Osteocyte (in vitro differentiated cells): ENCODE results near the gene CANT1. TPM values are rescaled to one million over a fixed set of nuclear protein-coding genes. Genes with fewer than 3 reads are reported as not detected.

ENCODE experiments used
- DNase-seq: peaks from one replicate; pipeline ENCODE4 v3.0.0; 2021; ENCODE audit warnings: mixed read lengths; ENCODE audit not compliant: unreplicated experiment; ENCODE audit errors: extremely low spot score
- H3K27ac Mint-ChIP-seq: one replicate; pipeline ENCODE4 v1.8.0; 2021; ENCODE audit warnings: mild to moderate bottlenecking, mixed read lengths; ENCODE audit not compliant: unreplicated experiment
- H3K27me3 Mint-ChIP-seq: one replicate; pipeline ENCODE4 v1.8.0; 2021; ENCODE audit warnings: mixed read lengths; ENCODE audit not compliant: unreplicated experiment
- H3K36me3 Mint-ChIP-seq: one replicate; pipeline ENCODE4 v1.8.0; 2021; ENCODE audit warnings: mixed read lengths; ENCODE audit not compliant: unreplicated experiment
- H3K4me1 Mint-ChIP-seq: one replicate; pipeline ENCODE4 v1.8.0; 2021; ENCODE audit warnings: mixed read lengths; ENCODE audit not compliant: unreplicated experiment
- H3K4me3 Mint-ChIP-seq: one replicate; pipeline ENCODE4 v1.8.0; 2021; ENCODE audit warnings: mild to moderate bottlenecking, moderate library complexity, mixed read lengths; ENCODE audit not compliant: unreplicated experiment
- H3K9me3 Mint-ChIP-seq: one replicate; pipeline ENCODE4 v1.8.0; 2021; ENCODE audit warnings: mixed read lengths; ENCODE audit not compliant: unreplicated experiment
- CTCF ChIP-seq: fragments of 200-600 bp; sonication (generic); IDR thresholded peaks from 2 replicates; pipeline ENCODE4 v1.5.0; 2021; ENCODE audit warnings: antibody characterized with exemption, mild to moderate bottlenecking, moderate library complexity
- total RNA-seq: library from RNA; stranded (reverse); gene quantifications from 2 replicates; pipeline ENCODE4 v1.2.1, GENCODE V29; 2021

Gene CANT1
- total RNA-seq, 1 donor from 2014 or later = 62.3 TPM

DNA sequence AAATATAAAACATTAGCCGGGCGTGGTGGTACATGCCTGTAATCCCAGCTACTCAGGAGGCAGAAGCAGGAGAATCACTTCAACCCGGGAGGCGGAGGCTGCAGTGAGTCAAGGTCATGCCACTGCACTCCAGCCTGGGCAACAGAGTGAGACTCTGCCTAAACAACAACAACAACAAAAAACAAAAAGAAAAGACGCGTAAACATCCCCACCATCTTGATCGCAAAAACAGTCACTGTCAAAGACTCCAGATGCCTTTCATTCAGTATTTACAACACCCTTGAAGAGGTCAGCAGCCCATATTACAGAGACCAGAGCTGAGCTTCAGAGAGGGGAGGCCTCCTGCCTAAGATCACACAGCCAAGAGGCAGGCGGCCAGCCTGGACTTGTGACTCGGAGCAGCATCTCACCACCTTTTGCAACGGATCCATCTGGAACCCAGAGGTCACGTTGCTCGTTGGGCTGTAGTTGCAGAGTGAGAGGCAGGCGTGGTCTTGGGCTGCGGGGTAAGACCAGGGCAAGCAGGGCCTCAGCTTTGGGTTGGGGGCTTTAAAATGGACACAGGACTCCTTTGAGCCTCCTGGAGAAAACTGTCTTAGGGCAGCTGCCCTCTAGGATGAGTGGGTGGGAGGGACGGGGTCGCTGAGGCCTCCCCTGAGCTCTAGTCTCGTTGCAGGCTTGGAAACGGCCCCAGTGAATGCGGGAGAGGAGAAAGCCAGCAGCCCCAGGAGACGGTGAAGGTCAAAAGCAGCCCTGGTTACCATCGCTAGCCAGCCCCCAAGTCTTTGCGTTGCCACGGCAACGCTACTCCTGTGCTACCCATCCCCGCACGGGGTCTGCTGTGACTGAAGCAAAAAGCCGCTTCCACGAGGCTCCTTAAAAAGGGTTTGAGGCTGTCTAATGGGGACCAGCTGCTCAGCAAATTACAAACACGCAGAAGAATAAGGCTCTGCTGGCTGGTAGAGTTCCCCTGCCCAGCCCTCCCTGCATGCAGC, 55.9 kb downstream of the CANT1 start:
- TF ChIP-seq CTCF = no peak
- Mint-ChIP-seq H3K4me3 (no peak overlapping the region), H3K27me3 (no peaks in the 10 kb centered on the region), H3K9me3 (no peaks in the 10 kb centered on the region), H3K4me1 (peaks cover 36% of the 10 kb centered on the region), H3K36me3 (no peaks in the 10 kb centered on the region), H3K27ac (peak overlapping the region; percentile 41)
- DNase-seq = no peak

DNA sequence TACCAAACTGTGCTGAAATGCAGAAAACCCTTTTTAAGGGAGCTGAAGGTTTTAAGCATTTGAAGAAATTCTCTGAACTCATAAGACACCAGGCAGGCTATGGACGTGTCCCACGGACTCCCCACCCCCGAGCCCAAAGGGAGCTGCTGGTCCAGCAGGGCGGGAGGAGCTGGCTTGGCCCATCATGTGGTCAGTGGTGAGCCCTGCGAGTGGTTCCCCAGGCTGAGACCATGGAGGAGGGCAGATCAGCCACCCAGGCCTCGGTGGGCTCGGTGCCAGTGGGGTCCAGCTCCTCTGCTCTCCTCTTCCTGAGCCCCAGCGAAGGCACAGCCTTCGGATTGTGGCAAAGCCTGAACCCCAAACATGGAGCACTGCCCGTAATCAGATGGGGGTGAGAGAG, 56.9 kb downstream of the CANT1 start:
- no peaks in the 10 kb centered on the region for H3K9me3 Mint-ChIP-seq
- TF ChIP-seq CTCF = no peak
- no peaks in the 10 kb centered on the region for H3K36me3 Mint-ChIP-seq
- H3K4me1 Mint-ChIP-seq = peaks cover 35% of the 10 kb centered on the region
- no peak for DNase-seq
- no peak overlapping the region for H3K4me3 Mint-ChIP-seq
- H3K27me3 Mint-ChIP-seq = no peaks in the 10 kb centered on the region
- H3K27ac Mint-ChIP-seq = peak overlapping the region; percentile 93

GRCh38 chr17:78951967-78952551, 57.5 kb downstream of the CANT1 start:
- Mint-ChIP-seq H3K9me3 (no peaks in the 10 kb centered on the region), H3K4me1 (peaks cover 33% of the 10 kb centered on the region), H3K27me3 (no peaks in the 10 kb centered on the region), H3K36me3 (no peaks in the 10 kb centered on the region), H3K4me3 (no peak overlapping the region), H3K27ac (peak overlapping the region; percentile 93)
- DNase-seq = no peak
- TF ChIP-seq CTCF = no peak

DNA sequence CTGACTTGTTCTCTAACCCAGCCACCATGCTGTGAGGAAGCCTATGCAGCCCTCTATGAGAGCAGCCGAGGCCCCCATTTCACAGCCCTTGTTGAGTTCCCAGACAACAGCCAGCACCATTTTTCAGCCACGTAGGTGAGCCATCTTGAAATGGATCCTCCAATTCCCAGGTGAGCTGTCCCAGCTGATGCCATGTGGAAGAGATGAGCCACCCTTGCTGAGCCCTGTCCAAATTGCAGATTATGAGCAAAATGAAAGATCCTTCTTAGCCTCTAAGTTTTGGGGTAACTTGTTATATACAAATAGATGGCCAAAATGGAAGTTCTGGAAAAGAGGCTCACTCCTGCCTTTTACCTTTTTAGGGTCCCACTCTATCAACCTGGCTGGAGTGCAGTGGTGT, 58.7 kb downstream of the CANT1 start:
- Mint-ChIP-seq H3K36me3 (no peaks in the 10 kb centered on the region), H3K27me3 (no peaks in the 10 kb centered on the region), H3K27ac (no peak overlapping the region), H3K4me1 (peaks cover 34% of the 10 kb centered on the region), H3K4me3 (no peak overlapping the region), H3K9me3 (no peaks in the 10 kb centered on the region)
- no peak for DNase-seq
- no peak for TF ChIP-seq CTCF
